ENCODE data around the gene H2AZ2.
"Not testable (repeated sequence)": the region's sequence is repeated elsewhere in the genome, so short reads cannot be mapped to it uniquely, and the experiment has no call there.

The H2AZ2 gene

DNA sequence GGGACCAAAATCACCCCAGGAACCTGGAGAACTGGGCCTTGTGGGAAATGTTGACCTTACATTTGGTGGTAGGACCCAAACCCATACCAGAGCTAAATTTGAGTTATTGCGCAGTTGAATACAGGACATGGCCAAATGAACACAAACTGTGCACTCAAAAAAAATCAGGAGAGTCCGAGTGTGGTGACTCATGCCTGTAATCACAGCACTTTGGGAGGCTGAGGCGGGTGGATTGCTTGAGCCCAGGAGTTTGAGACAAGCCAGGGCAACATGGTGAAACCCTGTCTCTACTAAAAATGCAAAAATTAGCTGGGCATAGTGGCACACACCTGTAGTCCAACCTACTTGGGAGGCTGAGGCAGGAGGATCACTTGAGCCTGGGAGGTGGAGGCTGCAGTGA, 62.7 kb downstream of the H2AZ2 start:
- DNase-seq (ENCODE audit: low read depth in 2 of 2) = not testable (repeated sequence)

DNA sequence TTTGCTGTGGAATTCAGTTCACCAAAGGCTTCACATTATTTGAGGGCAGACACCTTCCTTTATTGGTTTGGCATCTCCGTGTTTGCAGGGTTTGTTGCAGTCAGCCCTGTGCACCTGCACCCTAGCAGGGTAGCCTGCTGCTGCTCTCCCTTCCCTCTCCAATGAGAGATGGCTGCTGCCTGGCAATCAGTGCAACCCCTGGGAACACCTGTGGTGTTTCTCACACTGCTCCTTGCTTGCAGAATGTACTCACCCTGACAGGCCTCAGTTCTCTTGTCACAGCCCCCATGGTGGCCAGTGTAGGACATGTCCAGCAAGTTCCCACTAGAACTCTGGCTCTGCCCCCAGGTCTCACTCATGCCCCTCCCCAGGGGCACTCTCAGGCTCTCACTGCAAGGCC, 63.5 kb downstream of the H2AZ2 start:
- DNase-seq (ENCODE audit: low read depth in 2 of 2) = no peak

GRCh38 chr7:44783407-44783806, 64.5 kb downstream of the H2AZ2 start:
- no peak for DNase-seq (ENCODE audit: low read depth in 2 of 2)

DNA sequence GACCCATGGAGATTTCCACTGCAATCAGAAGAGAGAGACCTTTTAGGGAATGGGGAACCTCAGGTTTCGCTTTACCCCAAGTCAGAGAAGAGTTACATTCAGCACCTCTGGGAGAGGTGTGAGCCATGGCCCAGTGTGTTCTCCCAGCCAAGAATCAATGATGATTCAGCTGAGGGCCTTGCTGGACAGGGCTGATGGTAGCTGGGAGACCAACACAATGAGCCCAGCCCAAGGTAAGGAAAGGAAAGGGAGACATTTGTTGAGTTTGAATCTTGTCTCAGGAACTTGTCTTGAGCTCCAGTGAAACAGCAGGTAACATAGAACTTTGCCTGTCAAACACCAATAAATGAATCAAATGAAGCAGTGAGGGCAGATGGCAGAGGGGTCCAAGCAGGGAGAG, 65.4 kb downstream of the H2AZ2 start:
- DNase-seq (ENCODE audit: low read depth in 2 of 2) = no peak
